Activated T-cell treated with anti-CD3 and anti-CD28 coated beads, Interleukin-2, amount 50 U/mL, for 4 hours (primary cell): ENCODE data around the gene ZNF268. TPM values are rescaled to one million over a fixed set of nuclear protein-coding genes. Genes with fewer than 3 reads are reported as not detected.

ENCODE experiments used
- ATAC-seq, 2 donors: fragments of 200-7000 bp; cut with Tn5 transposase; one replicate each; pipeline ENCODE4 v1.10.0; 2021
- DNase-seq: peaks from one replicate; pipeline ENCODE4 v3.0.0-alpha.2; 2020
- H3K27me3 Mint-ChIP-seq: one replicate; pipeline ENCODE4 v1.8.0; 2021; ENCODE audit warnings: low read depth, mixed read lengths
- H3K36me3 Mint-ChIP-seq: one replicate; pipeline ENCODE4 v1.8.0; 2022; ENCODE audit warnings: mixed read lengths; ENCODE audit not compliant: insufficient read depth
- H3K4me1 Mint-ChIP-seq: one replicate; pipeline ENCODE4 v1.8.0; 2021; ENCODE audit warnings: low read depth, mixed read lengths
- H3K4me3 Mint-ChIP-seq: one replicate; pipeline ENCODE4 v1.8.0; 2021; ENCODE audit warnings: mild to moderate bottlenecking, moderate library complexity, mixed read lengths
- H3K9me3 Mint-ChIP-seq: one replicate; pipeline ENCODE4 v1.8.0; 2021; ENCODE audit warnings: mixed read lengths
- total RNA-seq, 3 donors: library from RNA; stranded (reverse); gene quantifications; one replicate each; pipeline ENCODE4 v1.2.1, GENCODE V29; 2021

The ZNF268 gene
- total RNA-seq, 3 donors from 2014 or later, result 17.7 to 19.8 (median 18.0) TPM

GRCh38 chr12:133206390-133206789 is 25.1 kb downstream of the ZNF268 start:
- ATAC-seq, result no peak
- DNase-seq, result no peak
- no peak overlapping the region for H3K4me3 Mint-ChIP-seq
- peaks cover 38% of the 10 kb centered on the region for H3K36me3 Mint-ChIP-seq
- no peaks in the 10 kb centered on the region for H3K27me3 Mint-ChIP-seq
- H3K9me3 Mint-ChIP-seq, result peaks cover 52% of the 10 kb centered on the region
- H3K4me1 Mint-ChIP-seq, result no peaks in the 10 kb centered on the region

- Mint-ChIP-seq H3K27me3 (no peaks in the 10 kb centered on the region), H3K36me3 (peaks cover 8% of the 10 kb centered on the region), H3K9me3 (peaks cover 46% of the 10 kb centered on the region), H3K4me3 (no peak overlapping the region), H3K4me1 (no peaks in the 10 kb centered on the region)
- ATAC-seq (no peak), DNase-seq (no peak)
Observed at GRCh38 chr12:133215724-133216123, 34.4 kb downstream of the ZNF268 start.

GRCh38 chr12:133217219-133217618 is 35.9 kb downstream of the ZNF268 start:
- Mint-ChIP-seq H3K4me3 (no peak overlapping the region), H3K4me1 (no peaks in the 10 kb centered on the region), H3K36me3 (peaks cover 5% of the 10 kb centered on the region), H3K27me3 (no peaks in the 10 kb centered on the region), H3K9me3 (peaks cover 42% of the 10 kb centered on the region)
- DNase-seq, result no peak
- no peak for ATAC-seq

- DNase-seq (no peak), ATAC-seq (no peak)
- Mint-ChIP-seq H3K36me3 (peaks cover 5% of the 10 kb centered on the region), H3K4me1 (no peaks in the 10 kb centered on the region), H3K4me3 (no peak overlapping the region), H3K9me3 (peaks cover 39% of the 10 kb centered on the region), H3K27me3 (no peaks in the 10 kb centered on the region)
Observed at GRCh38 chr12:133220521-133220920, 39.2 kb downstream of the ZNF268 start.

GRCh38 chr12:133221241-133221640 is 39.9 kb downstream of the ZNF268 start:
- H3K27me3 Mint-ChIP-seq, result no peaks in the 10 kb centered on the region
- H3K4me3 Mint-ChIP-seq, result no peak overlapping the region
- H3K4me1 Mint-ChIP-seq, result no peaks in the 10 kb centered on the region
- DNase-seq, result no peak
- H3K9me3 Mint-ChIP-seq, result peaks cover 39% of the 10 kb centered on the region
- peaks cover 5% of the 10 kb centered on the region for H3K36me3 Mint-ChIP-seq
- no peak for ATAC-seq

- Mint-ChIP-seq H3K9me3 (peaks cover 39% of the 10 kb centered on the region), H3K36me3 (peaks cover 5% of the 10 kb centered on the region), H3K4me1 (no peaks in the 10 kb centered on the region), H3K27me3 (no peaks in the 10 kb centered on the region), H3K4me3 (no peak overlapping the region)
- ATAC-seq, result no peak
- DNase-seq, result no peak
Observed at GRCh38 chr12:133222211-133222610, 40.9 kb downstream of the ZNF268 start.

- Mint-ChIP-seq H3K4me1 (no peaks in the 10 kb centered on the region), H3K36me3 (no peaks in the 10 kb centered on the region), H3K4me3 (no peak overlapping the region), H3K27me3 (peaks cover 6% of the 10 kb centered on the region), H3K9me3 (peaks cover 29% of the 10 kb centered on the region)
- no peak for DNase-seq
- no peak for ATAC-seq
Observed at GRCh38 chr12:133225527-133225926, 44.2 kb downstream of the ZNF268 start.

- Mint-ChIP-seq H3K27me3 (peaks cover 6% of the 10 kb centered on the region), H3K4me1 (no peaks in the 10 kb centered on the region), H3K9me3 (peaks cover 28% of the 10 kb centered on the region), H3K36me3 (no peaks in the 10 kb centered on the region), H3K4me3 (no peak overlapping the region)
- no peak for DNase-seq
- no peak for ATAC-seq
Observed at GRCh38 chr12:133226690-133227089, 45.4 kb downstream of the ZNF268 start.

- no peak for ATAC-seq
- Mint-ChIP-seq H3K4me1 (no peaks in the 10 kb centered on the region), H3K4me3 (no peak overlapping the region), H3K36me3 (no peaks in the 10 kb centered on the region), H3K27me3 (peaks cover 6% of the 10 kb centered on the region), H3K9me3 (peaks cover 22% of the 10 kb centered on the region)
- no peak for DNase-seq
Observed at GRCh38 chr12:133227281-133227852, 46.1 kb downstream of the ZNF268 start.

- ATAC-seq (no peak), DNase-seq (no peak)
- Mint-ChIP-seq H3K9me3 (peaks cover 15% of the 10 kb centered on the region), H3K4me3 (no peak overlapping the region), H3K36me3 (no peaks in the 10 kb centered on the region), H3K27me3 (peaks cover 6% of the 10 kb centered on the region), H3K4me1 (no peaks in the 10 kb centered on the region)
Observed at GRCh38 chr12:133231001-133231400, 49.7 kb downstream of the ZNF268 start.

GRCh38 chr12:133233006-133233405 is 51.7 kb downstream of the ZNF268 start:
- no peak overlapping the region for H3K4me3 Mint-ChIP-seq
- no peak for DNase-seq
- no peak for ATAC-seq
- H3K36me3 Mint-ChIP-seq, result no peaks in the 10 kb centered on the region
- H3K9me3 Mint-ChIP-seq, result peaks cover 15% of the 10 kb centered on the region
- no peaks in the 10 kb centered on the region for H3K4me1 Mint-ChIP-seq
- peaks cover 6% of the 10 kb centered on the region for H3K27me3 Mint-ChIP-seq

GRCh38 chr12:133233993-133234564 is 52.8 kb downstream of the ZNF268 start:
- Mint-ChIP-seq H3K36me3 (no peaks in the 10 kb centered on the region), H3K4me1 (no peaks in the 10 kb centered on the region), H3K4me3 (no peak overlapping the region), H3K27me3 (no peaks in the 10 kb centered on the region), H3K9me3 (peaks cover 11% of the 10 kb centered on the region)
- no peak for ATAC-seq
- no peak for DNase-seq

GRCh38 chr12:133234971-133235370 is 53.7 kb downstream of the ZNF268 start:
- Mint-ChIP-seq H3K9me3 (peaks cover 4% of the 10 kb centered on the region), H3K4me1 (no peaks in the 10 kb centered on the region), H3K27me3 (no peaks in the 10 kb centered on the region), H3K36me3 (no peaks in the 10 kb centered on the region), H3K4me3 (no peak overlapping the region)
- no peak for DNase-seq
- no peak for ATAC-seq

GRCh38 chr12:133235401-133236112 is 54.3 kb downstream of the ZNF268 start, which contains the start of gene ANHX:
ANHX (minus strand) TSS chr12:133235877; CDS start chr12:133234356, 1,521 bp downstream.
- H3K4me1 Mint-ChIP-seq, result no peaks in the 10 kb centered on the region
- peaks cover under 1% of the 10 kb centered on the region for H3K9me3 Mint-ChIP-seq
- DNase-seq (no peak), ATAC-seq (no peak)
- no peaks in the 10 kb centered on the region for H3K36me3 Mint-ChIP-seq
- no peak within 1 kb of the TSS for H3K4me3 Mint-ChIP-seq
- H3K27me3 Mint-ChIP-seq, result no peaks in the 10 kb centered on the region

GRCh38 chr12:133236144-133236543 is 54.8 kb downstream of the ZNF268 start:
- no peak for ATAC-seq
- no peak for DNase-seq
- Mint-ChIP-seq H3K9me3 (peaks cover 6% of the 10 kb centered on the region), H3K36me3 (no peaks in the 10 kb centered on the region), H3K4me3 (no peak overlapping the region), H3K4me1 (no peaks in the 10 kb centered on the region), H3K27me3 (no peaks in the 10 kb centered on the region)
